Kidney glomerular epithelial cell (primary cell): ENCODE data around the gene CDC123.
A peak's percentile ranks its signal among the peaks of the same experiment; 100 is the strongest.
"Not testable (repeated sequence)": the region's sequence is repeated elsewhere in the genome, so short reads cannot be mapped to it uniquely, and the experiment has no call there.

Source experiments
- DNase-seq: peaks from one replicate; lab custom pipeline; 2025; lab: John Stamatoyannopoulos, UW

Gene CDC123

GRCh38 chr10:12235796-12236195 is 39.8 kb downstream of the CDC123 start:
- no peak for DNase-seq

- peak; percentile 86 for DNase-seq
Observed at GRCh38 chr10:12237265-12238220, 41.6 kb downstream of the CDC123 start.

- no peak for DNase-seq
Observed at GRCh38 chr10:12238821-12239220, 42.8 kb downstream of the CDC123 start.

DNA sequence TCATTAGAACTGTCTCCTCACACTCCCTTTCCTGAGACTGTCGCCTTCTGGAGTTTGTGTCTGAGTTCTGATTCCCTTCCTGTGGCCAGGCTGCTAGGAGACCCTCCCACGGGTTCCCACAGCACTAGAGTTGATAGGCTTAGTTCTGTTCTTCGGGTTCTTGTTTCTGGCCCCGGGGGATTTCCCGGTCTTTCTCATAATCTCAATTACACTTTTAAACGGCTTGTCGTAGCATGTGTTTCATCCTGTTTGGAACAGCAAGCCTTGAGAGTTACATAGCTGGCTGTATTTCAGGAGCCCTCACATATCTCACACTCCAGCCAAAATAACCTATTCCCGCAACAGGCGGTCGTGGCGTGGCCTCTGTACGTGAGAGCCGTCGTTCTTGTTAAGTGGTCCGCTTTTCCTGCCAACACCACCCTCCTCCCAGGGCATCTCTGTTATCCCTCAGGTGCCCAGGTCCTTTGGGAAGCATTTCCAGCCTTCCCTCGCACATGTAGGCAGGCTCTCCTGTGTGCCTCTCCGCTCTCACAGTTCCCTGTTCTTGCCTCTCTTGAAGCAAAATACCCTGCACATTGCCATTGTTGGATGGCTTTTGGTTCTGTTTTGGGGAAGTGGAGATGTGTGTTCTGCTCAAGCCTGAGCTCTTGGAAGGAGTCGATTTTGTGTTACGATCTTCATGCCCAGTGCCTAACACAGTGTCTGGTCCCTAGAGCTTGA is 46.0 kb downstream of the CDC123 start:
- DNase-seq, result no peak

DNA sequence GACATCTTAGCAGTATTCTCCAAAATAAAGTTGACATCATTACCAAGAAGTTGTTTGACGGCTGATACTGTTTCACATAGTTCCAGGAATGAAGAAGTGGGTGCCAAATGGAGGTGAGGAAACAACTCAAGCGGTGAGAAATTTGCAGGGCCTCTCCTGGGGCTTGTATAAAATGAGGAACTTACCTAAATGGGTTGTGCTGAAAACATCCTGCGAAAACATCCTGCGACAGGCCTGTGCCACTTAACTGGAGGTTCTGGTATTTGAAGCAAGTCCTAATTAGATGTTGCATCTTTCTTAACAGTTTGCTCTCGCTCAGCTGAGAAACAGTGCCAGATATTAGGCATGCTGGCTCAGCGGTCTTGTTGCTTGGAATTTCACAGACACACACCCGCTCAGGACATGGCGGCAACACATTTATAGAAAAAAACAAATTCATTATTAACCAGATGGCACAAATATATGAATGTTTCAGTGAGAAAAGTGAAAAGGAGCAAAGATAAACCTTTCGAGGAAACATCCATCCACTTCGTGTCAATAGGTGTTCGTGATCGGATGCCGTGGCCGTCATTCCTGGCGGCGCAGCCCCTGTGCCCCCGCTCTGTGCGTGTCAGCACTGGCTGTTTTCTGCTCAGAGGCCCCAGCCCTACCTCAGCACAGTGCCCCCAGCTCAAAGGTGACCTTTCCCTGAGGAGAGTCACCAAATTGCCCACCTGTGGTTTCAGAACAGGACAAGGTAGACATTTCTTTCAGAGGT is 48.1 kb downstream of the CDC123 start:
- no peak for DNase-seq

- no peak for DNase-seq
Observed at GRCh38 chr10:12250181-12250580, 54.2 kb downstream of the CDC123 start.

GRCh38 chr10:12250702-12251101 is 54.7 kb downstream of the CDC123 start:
- DNase-seq, result not testable (repeated sequence)

DNA sequence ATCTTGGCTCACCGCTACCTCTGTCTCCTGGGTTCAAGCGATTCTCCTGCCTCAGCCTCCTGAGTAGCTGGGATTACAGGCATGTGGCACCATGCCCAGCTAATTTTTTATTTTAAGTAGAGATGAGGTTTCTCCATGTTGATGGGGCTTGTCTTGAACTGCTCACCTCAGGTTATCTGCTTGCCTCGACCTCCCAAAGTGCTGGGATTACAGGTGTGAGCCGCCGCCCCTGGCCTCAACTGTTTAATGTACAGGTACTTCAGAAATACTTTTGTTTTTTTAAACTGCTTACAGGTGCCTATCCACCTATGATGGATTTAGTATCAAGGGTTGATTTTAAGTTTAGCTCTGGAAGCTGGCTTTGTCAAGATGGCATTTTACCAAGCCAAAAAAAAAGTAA is 55.6 kb downstream of the CDC123 start:
- no peak for DNase-seq

DNA sequence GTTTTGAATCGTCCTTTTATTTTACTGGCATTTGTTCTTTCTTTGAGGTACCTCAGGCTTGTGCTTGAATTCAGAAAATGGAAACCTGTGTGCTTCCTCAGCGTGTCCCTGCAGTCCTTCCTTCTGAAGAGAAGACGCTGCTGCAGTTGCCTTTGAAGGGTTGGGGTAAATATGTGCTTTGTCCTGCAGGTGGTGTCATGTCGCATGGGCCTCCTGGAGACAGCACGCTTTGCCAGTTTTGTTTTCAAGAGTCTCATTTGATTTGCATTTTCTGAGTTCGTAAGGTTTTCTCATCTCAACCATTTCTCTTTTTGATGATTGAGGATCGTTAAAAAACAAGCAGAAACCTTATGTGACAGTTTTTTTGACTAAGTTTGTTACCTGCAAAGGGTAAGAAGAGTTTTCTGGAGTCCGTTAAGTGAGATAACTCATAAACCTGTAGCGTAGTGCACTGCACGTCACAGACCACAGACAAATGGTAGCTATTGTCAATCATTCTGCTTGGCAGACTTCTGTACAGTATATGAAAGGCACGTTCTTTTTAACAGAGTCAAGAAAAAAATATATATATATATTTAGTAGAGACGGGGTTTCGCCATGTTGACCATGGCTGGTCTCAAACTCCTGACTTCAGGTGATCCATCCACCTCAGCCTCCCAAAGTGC is 57.0 kb downstream of the CDC123 start:
- no peak for DNase-seq

DNA sequence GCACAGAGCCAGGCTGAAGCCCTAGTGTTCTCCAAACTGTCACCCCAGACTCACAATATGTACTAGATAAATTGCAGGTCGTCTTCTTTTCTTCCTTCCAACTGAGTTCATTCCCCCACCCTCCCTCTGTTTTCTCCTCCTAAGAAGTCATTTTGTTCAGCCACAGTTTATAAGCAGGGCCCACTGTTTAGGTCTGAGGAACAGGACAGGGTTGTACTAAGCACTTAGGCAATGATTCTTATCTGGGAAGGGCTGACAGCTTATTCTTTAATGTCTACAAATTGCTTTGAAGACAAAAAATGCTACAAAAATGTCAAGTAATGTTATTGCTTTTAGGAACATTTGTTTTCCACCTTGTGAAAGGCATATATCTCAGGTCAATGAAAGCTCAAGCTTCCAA is 59.1 kb downstream of the CDC123 start:
- no peak for DNase-seq

GRCh38 chr10:12259988-12260387 is 64.0 kb downstream of the CDC123 start:
- no peak for DNase-seq

- DNase-seq, result peak; percentile 17
Observed at GRCh38 chr10:12262278-12262981, 66.4 kb downstream of the CDC123 start.

DNA sequence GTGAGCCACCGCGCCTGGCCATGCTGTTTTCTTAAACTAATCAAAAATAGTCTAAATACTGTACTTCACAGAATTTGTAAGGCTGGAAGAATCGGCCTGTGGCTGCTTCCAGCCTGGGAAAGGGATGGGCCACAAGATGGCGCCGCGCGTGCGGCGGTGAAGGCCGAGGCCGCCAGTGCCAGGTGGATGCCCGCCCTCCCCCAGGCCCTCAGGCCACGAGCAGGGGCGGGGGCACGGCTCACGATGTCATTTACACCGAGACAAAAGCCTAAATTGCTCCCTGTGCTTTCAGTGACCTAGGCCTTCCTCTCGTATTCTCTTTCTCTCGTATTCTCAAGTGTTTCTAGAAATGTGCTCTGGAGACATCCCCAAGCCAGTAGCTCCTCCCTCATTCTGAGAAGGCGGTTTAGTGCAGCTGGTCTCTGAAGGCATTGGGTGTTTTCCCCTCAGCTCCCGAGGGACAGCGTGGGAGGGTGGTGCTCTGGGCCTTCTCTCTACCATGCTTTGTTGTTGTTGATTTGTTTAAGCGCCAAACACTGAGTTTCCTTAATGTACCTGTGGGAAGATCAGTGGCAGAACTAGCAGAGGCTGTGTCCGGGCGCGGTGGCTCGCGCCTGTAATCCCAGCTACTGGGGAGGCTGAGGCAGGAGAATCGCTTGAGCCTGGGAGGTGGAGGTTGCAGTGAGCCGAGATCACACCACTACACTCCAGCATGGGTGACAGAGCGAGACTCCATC is 68.4 kb downstream of the CDC123 start:
- peak; percentile 68 for DNase-seq

GRCh38 chr10:12269056-12269455 is 73.1 kb downstream of the CDC123 start:
- DNase-seq, result no peak

DNA sequence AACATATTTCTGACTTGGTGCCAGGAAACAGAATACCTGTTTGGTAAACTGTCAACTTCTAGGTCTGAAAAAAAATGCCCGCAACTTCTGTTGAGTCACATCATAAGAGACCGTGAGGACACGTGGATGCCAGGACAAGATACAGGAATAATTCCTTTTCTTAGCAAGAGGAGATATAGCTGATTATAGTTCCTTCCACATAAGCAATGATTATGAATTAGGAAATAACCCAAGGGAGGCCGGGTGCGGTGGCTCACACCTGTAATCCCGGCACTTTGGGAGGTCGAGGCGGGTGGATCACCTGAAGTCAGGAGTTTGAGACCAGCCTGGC is 75.2 kb downstream of the CDC123 start:
- no peak for DNase-seq

DNA sequence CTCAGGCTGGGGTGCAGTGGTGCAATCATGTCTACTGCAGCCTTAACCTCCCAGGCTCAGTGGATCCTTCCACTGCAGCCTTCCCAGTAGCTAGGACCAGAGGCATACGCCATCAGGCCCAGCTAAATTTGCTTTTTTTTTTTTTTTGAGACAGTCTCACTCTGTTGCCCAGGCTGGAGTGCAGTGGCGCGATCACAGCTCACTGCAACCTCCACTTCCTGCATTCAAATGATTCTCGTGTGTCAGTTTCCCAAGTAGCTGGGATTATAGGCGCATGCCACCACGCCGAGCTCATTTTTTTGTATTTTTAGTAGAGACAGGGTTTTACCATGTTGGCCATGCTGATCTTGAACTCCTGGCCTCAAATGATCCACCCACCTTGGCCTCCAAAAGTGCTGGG is 81.9 kb downstream of the CDC123 start:
- not testable (repeated sequence) for DNase-seq

DNA sequence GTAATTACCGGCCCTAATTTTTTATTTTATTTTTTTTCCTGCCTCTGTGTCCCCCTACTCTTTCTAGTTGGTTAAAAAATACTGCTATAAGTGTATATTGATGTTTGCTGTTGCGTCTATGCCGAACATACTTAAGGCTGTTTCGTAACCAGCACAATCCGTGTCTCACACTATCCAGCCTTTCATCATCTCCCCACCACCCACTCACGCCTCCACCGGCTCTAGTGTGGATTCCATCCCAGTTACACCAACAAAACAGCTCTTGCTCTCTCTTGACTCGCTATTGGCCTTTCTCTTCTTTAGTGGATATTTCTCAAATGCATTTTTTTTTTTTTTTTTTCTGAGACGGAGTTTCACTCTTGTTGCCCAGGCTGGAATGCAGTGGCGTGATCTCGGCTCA is 83.3 kb downstream of the CDC123 start:
- no peak for DNase-seq

GRCh38 chr10:12287772-12288171 is 91.8 kb downstream of the CDC123 start:
- DNase-seq, result no peak

GRCh38 chr10:12297784-12298183 is 101.8 kb downstream of the CDC123 start:
- DNase-seq, result not testable (repeated sequence)

DNA sequence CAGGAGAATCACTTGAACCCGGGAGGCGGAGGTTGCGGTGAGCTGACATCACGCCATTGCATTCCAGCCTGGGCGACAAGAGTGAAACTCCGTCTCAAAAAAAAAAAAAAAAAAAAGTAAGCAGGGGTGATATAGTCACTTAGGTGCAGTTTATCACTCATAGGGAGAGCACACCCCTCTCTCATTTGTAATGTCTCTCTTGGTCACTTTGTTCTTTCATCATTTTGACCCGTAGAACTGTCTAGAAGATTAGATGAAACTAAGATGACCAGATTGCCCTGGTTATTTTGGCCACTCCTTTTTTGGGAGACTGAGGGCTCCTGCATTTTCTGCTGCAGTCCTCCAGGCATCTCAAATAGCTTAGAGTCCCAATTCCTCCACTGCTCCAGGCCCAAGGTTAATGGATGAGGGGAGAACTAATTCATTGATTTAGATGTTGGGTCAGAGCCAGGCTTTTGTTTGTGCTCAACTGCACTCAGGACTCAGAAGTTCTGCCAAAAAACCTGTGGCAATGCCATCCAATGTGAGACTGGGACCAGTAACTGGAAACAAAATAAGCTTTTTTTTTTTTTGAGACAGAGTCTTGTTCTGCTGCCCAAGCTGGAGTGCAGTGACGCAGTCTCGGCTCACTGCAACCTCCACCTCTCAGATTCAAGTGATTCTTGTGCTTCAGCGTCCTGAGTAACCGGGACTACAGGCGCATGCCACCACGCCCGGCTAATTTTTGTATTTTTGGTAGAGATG is 103.4 kb downstream of the CDC123 start:
- no peak for DNase-seq
